Suprapubic skin (tissue), 4 donors: Measurements from ENCODE around the gene USP31. TPM values are rescaled to one million over a fixed set of nuclear protein-coding genes. Genes with fewer than 3 reads are reported as not detected.
A peak's percentile ranks its signal among the peaks of the same experiment; 100 is the strongest.

ENCODE experiments used
- DNase-seq, 2 donors: peaks; one replicate each; pipeline ENCODE4 v3.0.0-alpha.2; 2019; ENCODE audit warnings: low spot score in 2 of 2
- H3K27ac ChIP-seq: fragments of 200-600 bp; sonication (generic); one replicate; pipeline ENCODE4 v1.5.1; 2019
- H3K27me3 ChIP-seq: fragments of 200-600 bp; sonication (generic); one replicate; pipeline ENCODE4 v1.5.1; 2019
- H3K36me3 ChIP-seq: fragments of 200-600 bp; sonication (generic); one replicate; pipeline ENCODE4 v1.5.1; 2019
- H3K4me1 ChIP-seq: fragments of 200-600 bp; sonication (generic); one replicate; pipeline ENCODE4 v1.5.1; 2019
- H3K4me3 ChIP-seq: fragments of 200-600 bp; sonication (generic); one replicate; pipeline ENCODE4 v1.5.1; 2019; ENCODE audit warnings: mild to moderate bottlenecking
- H3K9me3 ChIP-seq: fragments of 200-600 bp; sonication (generic); one replicate; pipeline ENCODE4 v1.5.1; 2019
- EP300 ChIP-seq: sonication (generic); formaldehyde crosslinking; IDR thresholded peaks from one replicate; pipeline ENCODE4 v1.6.1; 2017; ENCODE audit warnings: antibody characterized with exemption
- POLR2A ChIP-seq, 2 donors: fragments of 450-650 bp; IDR thresholded peaks; one replicate each; pipeline ENCODE4 v1.6.1; 2017; ENCODE audit warnings: antibody characterized with exemption in 2 of 2, mild to moderate bottlenecking in 2 of 2, moderate library complexity in 2 of 2
- POLR2AphosphoS5 ChIP-seq, 3 donors: sonication (generic); formaldehyde crosslinking; IDR thresholded peaks; one replicate each; pipeline ENCODE4 v1.6.1; 2017; ENCODE audit warnings: antibody characterized with exemption in 3 of 3
- WGBS: methylation state at CpG from one replicate; pipeline ENCODE4 v1.1.5; 2018; 5-methylcytosine and 5-hydroxymethylcytosine counted together
- total RNA-seq, 4 donors: library from RNA; depleted of rRNA; stranded (reverse); fragments of >200 nt; gene quantifications; one replicate each; pipeline ENCODE4 v1.1.0, GENCODE V29; 2016
- TF ChIP-seq, protein P1 (sequence below), 2 donors: fragments of 200-600 bp in 1 of 2; fragments of 450-650 bp in 1 of 2; sonication (generic) in 1 of 2; IDR thresholded peaks; one replicate each; pipeline ENCODE4 v1.5.1; 2016 to 2019; ENCODE audit warnings: antibody characterized with exemption in 2 of 2, mild to moderate bottlenecking in 1 of 2, moderate library complexity in 1 of 2

The USP31 gene
- total RNA-seq, 4 donors from 2014 or later, result 22.0 to 44.7 (median 31.2) TPM

DNA sequence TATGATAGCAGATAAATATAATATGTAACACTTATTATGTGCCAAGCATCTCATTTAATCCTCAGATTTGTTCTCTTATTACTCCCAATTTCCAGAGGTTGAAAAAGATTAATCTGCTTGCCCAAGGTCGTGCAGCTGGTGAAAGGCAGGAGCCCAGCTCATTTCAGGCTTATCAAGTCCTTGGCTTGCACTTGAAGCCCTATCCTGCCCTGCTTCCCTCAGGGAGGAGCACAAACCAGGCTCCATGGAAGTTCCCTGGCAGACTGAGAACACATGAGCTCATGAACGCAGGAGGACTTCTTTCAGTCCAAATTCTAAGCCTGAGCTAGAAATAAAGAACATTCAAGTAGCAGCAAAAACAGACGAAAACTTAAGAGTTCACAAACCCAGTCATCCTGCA lies 74.8 kb downstream of the USP31 start:
- Histone ChIP-seq H3K27ac (no peak overlapping the region), H3K36me3 (peaks cover 36% of the 10 kb centered on the region), H3K9me3 (no peaks in the 10 kb centered on the region), H3K4me3 (no peak overlapping the region), H3K4me1 (peaks cover 27% of the 10 kb centered on the region), H3K27me3 (no peaks in the 10 kb centered on the region)
- no peak for DNase-seq
- 59% methylated on average over 3 of the region's 3 CpGs for WGBS
- TF ChIP-seq, protein P1, sequence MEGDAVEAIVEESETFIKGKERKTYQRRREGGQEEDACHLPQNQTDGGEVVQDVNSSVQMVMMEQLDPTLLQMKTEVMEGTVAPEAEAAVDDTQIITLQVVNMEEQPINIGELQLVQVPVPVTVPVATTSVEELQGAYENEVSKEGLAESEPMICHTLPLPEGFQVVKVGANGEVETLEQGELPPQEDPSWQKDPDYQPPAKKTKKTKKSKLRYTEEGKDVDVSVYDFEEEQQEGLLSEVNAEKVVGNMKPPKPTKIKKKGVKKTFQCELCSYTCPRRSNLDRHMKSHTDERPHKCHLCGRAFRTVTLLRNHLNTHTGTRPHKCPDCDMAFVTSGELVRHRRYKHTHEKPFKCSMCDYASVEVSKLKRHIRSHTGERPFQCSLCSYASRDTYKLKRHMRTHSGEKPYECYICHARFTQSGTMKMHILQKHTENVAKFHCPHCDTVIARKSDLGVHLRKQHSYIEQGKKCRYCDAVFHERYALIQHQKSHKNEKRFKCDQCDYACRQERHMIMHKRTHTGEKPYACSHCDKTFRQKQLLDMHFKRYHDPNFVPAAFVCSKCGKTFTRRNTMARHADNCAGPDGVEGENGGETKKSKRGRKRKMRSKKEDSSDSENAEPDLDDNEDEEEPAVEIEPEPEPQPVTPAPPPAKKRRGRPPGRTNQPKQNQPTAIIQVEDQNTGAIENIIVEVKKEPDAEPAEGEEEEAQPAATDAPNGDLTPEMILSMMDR (IDR thresholded peaks at IDR 0.05), result no peak
- TF ChIP-seq EP300, result no peak
- TF ChIP-seq POLR2A (IDR thresholded peaks at IDR 0.05), result no peak
- no peak for TF ChIP-seq POLR2AphosphoS5 (IDR thresholded peaks at IDR 0.05)

DNA sequence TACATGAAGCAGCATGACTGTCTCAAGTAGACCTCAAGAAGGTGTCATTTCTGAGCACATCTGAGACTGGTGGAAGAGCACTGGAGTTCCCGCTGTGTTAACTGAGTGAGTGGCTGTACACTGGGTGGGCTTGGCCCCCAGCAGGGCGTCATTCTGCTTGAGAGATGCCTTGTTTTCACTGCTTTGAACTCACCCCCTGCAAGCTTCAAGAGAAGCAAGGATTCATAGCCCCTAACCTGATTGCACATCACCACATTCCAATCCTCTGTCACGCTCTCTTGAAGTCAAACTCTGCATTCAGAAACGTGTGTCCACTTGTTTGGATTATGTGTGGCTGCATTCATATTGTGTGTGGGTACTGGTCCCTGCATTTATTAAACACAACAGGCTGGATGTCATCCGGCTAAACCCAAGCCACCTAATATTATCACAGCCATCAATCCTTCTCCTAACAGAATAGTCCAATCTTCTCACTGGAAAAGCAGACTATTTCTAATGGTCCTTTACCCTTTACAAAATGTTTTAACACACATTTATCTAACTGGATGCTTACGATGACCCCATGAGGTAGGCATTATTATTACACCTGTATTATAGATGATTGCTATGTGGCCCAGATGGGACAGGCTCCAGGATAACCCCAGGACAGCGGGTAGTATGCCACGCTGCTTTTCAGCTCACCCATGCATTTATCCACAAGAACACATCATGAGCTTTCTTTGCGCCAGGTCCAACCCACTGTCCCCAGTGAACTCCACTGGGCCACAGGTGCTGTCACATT lies 76.3 kb downstream of the USP31 start:
- H3K9me3 ChIP-seq, result no peaks in the 10 kb centered on the region
- no peak overlapping the region for H3K4me3 ChIP-seq
- no peak for DNase-seq
- H3K36me3 ChIP-seq, result peaks cover 47% of the 10 kb centered on the region
- no peak for TF ChIP-seq POLR2AphosphoS5 (IDR thresholded peaks at IDR 0.05)
- TF ChIP-seq, protein P1 (IDR thresholded peaks at IDR 0.05), result no peak
- TF ChIP-seq EP300, result no peak
- no peak for TF ChIP-seq POLR2A (IDR thresholded peaks at IDR 0.05)
- 74% methylated on average over 9 of the region's 9 CpGs for WGBS
- no peaks in the 10 kb centered on the region for H3K27me3 ChIP-seq
- H3K4me1 ChIP-seq, result peaks cover 27% of the 10 kb centered on the region
- H3K27ac ChIP-seq, result no peak overlapping the region

DNA sequence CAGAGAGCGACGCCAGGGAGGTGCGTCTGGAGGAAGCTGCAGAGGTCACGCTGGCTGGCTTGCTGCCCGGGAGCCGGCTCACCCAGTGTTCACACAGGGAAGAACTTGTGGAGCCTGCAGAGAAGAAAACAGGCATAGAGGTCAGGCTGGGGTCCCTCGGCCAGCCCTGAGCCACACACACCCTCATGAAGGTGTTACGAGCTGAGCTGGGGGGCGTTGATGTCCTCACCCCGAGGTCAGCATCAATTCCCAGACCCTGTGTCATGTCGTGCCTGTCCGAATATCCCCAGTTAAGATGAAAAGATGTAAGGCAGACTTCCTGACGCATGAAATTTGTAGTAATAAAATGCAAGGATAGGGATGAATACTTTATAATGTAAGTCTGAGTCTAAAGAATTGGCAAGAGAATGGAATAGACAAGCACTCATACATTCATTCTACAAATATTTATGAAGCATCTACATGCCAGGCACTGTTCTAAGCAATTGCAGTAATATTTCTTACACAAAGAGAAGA lies 77.1 kb downstream of the USP31 start:
- WGBS, result 53% methylated on average over 13 of the region's 13 CpGs
- peaks cover 47% of the 10 kb centered on the region for H3K36me3 ChIP-seq
- H3K4me1 ChIP-seq, result peaks cover 27% of the 10 kb centered on the region
- no peak for TF ChIP-seq EP300
- TF ChIP-seq POLR2A (IDR thresholded peaks at IDR 0.05), result no peak
- TF ChIP-seq, protein P1 (IDR thresholded peaks at IDR 0.05), result no peak
- no peak for TF ChIP-seq POLR2AphosphoS5 (IDR thresholded peaks at IDR 0.05)
- DNase-seq, result peak in 1 of 2 donors; percentile 70
- peak overlapping the region; percentile 56 for H3K27ac ChIP-seq
- no peaks in the 10 kb centered on the region for H3K9me3 ChIP-seq
- H3K4me3 ChIP-seq, result no peak overlapping the region
- H3K27me3 ChIP-seq, result no peaks in the 10 kb centered on the region

DNA sequence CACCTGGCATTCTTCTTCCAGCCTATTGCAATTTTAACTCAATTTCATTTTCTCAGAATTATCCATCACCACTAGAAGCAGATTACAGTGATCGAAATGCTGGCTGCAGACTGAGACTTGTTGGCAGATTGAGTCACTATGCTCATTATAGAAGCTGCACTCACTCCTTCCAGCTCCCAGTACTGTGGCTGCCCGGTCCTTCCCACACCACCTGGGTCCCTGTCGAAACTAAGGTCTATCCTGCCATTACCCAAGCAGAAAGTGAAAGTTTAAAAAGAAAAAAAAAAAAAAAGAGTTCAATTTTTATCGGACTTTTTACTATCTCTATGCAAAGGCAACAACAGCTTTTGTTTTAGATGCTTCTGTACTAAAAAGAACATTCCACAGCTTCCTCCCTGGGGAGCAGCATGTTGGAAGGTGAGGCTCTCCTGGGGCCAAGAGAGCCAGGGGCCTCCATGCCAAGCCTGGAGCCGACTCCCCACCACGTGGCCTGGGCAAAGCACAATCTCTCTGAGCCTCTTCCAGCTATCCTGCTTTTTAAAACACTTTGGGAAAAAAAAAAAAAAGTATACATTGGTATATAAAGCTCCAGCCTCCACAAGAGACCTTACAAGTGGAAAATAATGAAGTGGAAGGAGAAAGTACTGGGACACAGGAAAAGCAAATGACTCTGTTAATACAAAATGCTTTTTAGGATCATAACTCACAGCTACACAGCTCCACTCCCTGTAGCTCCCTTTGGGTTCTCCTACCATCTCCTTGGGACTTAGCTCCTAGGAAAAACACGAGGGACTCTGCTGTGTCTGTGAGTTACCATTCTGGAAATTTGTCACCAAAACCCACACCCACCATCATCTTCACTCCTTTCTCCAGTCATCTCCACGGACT lies 77.8 kb downstream of the USP31 start:
- H3K27ac ChIP-seq, result peak overlapping the region; percentile 56
- TF ChIP-seq POLR2A (IDR thresholded peaks at IDR 0.05) (no peak), EP300 (no peak), POLR2AphosphoS5 (IDR thresholded peaks at IDR 0.05) (no peak)
- TF ChIP-seq, protein P1 (IDR thresholded peaks at IDR 0.05), result no peak
- 37% methylated on average over 8 of the region's 8 CpGs for WGBS
- H3K9me3 ChIP-seq, result no peaks in the 10 kb centered on the region
- H3K36me3 ChIP-seq, result peaks cover 46% of the 10 kb centered on the region
- no peak overlapping the region for H3K4me3 ChIP-seq
- DNase-seq, result no peak
- H3K27me3 ChIP-seq, result no peaks in the 10 kb centered on the region
- peaks cover 27% of the 10 kb centered on the region for H3K4me1 ChIP-seq

DNA sequence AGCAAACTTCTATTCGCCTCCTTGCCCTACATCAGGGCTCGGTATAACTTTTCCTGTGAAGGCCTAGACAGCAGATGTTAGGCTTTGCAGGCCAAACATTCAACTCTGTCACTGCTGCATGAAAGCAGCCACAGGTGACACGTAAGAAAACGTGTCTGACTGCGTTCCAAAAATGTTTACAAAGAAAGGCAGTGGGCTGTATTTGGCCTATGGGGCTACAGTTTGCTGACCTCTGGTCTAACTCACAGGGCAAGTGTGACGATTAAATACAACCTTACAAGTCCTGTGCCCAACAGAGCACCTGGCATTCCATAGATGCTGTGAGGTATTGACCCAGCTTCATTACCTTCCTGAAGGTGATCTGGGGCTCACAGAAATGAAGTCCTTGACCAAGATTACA lies 79.4 kb downstream of the USP31 start:
- H3K9me3 ChIP-seq, result no peaks in the 10 kb centered on the region
- peaks cover 27% of the 10 kb centered on the region for H3K4me1 ChIP-seq
- no peak for DNase-seq
- H3K27me3 ChIP-seq, result no peaks in the 10 kb centered on the region
- 97% methylated on average over 6 of the region's 6 CpGs for WGBS
- no peak overlapping the region for H3K27ac ChIP-seq
- H3K36me3 ChIP-seq, result peaks cover 40% of the 10 kb centered on the region
- TF ChIP-seq POLR2AphosphoS5 (IDR thresholded peaks at IDR 0.05) (no peak), EP300 (no peak), POLR2A (IDR thresholded peaks at IDR 0.05) (no peak)
- TF ChIP-seq, protein P1 (IDR thresholded peaks at IDR 0.05), result no peak
- H3K4me3 ChIP-seq, result no peak overlapping the region
